Measurements from ENCODE around the gene OR5AU1. TPM values are rescaled to one million over a fixed set of nuclear protein-coding genes. Genes with fewer than 3 reads are reported as not detected.

Gene OR5AU1
- total and polyA plus RNA-seq, 2 experiments from 2014 or later = not detected

GRCh38 chr14:21107283-21107800 is 48.5 kb downstream of the OR5AU1 start:
- peak in 1 of 2 donors; percentile 25 for DNase-seq (ENCODE audit: low read depth in 1 of 2, low spot score in 1 of 2)
- Histone ChIP-seq H3K27me3 (no peaks in the 10 kb centered on the region), H3K27ac (no peak overlapping the region), H3K4me1 (ENCODE audit: low read depth) (peaks cover 18% of the 10 kb centered on the region), H3K9me3 (ENCODE audit: low read depth) (no peaks in the 10 kb centered on the region), H3K36me3 (no peaks in the 10 kb centered on the region), H3K4me3 (no peak overlapping the region)
- TF ChIP-seq CTCF (IDR thresholded peaks at IDR 0.05; ENCODE audit: low read depth, low read length) = no peak

- H3K4me1 ChIP-seq (ENCODE audit: low read depth) = peaks cover 23% of the 10 kb centered on the region
- no peak overlapping the region for H3K4me3 ChIP-seq
- no peaks in the 10 kb centered on the region for H3K27me3 ChIP-seq
- no peaks in the 10 kb centered on the region for H3K36me3 ChIP-seq
- H3K9me3 ChIP-seq (ENCODE audit: low read depth) = no peaks in the 10 kb centered on the region
- TF ChIP-seq CTCF (IDR thresholded peaks at IDR 0.05; ENCODE audit: low read depth, low read length) = peak; percentile 95
- peak; percentile 82 to 84 for DNase-seq (ENCODE audit: low read depth in 1 of 2, low spot score in 1 of 2)
- no peak overlapping the region for H3K27ac ChIP-seq
These were observed 49.2 kb downstream of the OR5AU1 start for GRCh38 chr14:21106498-21107282.

GRCh38 chr14:21106176-21106497 is 49.7 kb downstream of the OR5AU1 start:
- TF ChIP-seq CTCF (IDR thresholded peaks at IDR 0.05; ENCODE audit: low read depth, low read length) = no peak
- Histone ChIP-seq H3K4me3 (no peak overlapping the region), H3K9me3 (ENCODE audit: low read depth) (no peaks in the 10 kb centered on the region), H3K27me3 (no peaks in the 10 kb centered on the region), H3K36me3 (no peaks in the 10 kb centered on the region), H3K4me1 (ENCODE audit: low read depth) (peaks cover 23% of the 10 kb centered on the region), H3K27ac (no peak overlapping the region)
- DNase-seq (ENCODE audit: low read depth in 1 of 2, low spot score in 1 of 2) = peak in 1 of 2 donors; percentile 76

GRCh38 chr14:21105095-21105494 is 50.8 kb downstream of the OR5AU1 start:
- Histone ChIP-seq H3K27me3 (no peaks in the 10 kb centered on the region), H3K4me3 (no peak overlapping the region), H3K27ac (peak overlapping the region; percentile 99), H3K4me1 (ENCODE audit: low read depth) (peaks cover 23% of the 10 kb centered on the region), H3K9me3 (ENCODE audit: low read depth) (no peaks in the 10 kb centered on the region), H3K36me3 (no peaks in the 10 kb centered on the region)
- no peak for DNase-seq (ENCODE audit: low read depth in 1 of 2, low spot score in 1 of 2)
- no peak for TF ChIP-seq CTCF (IDR thresholded peaks at IDR 0.05; ENCODE audit: low read depth, low read length)

Other genes with a start within 250 kb of the OR5AU1 start
- not detected in 2 replicates for gene RNASE2, start 200.6 kb downstream of the OR5AU1 start, total RNA-seq
- gene RNASE2, start 200.6 kb downstream of the OR5AU1 start, polyA plus RNA-seq = not detected in 2 replicates
- 152 and 172 TPM in 2 replicates for gene METTL17, start 166.1 kb downstream of the OR5AU1 start, total RNA-seq
- 122 and 127 TPM in 2 replicates for gene METTL17, start 166.1 kb downstream of the OR5AU1 start, polyA plus RNA-seq
- 0.14 TPM in 1 of 2 replicates, not detected in the other for gene SLC39A2, start 156.8 kb downstream of the OR5AU1 start, total RNA-seq
- not detected in 2 replicates for gene SLC39A2, start 156.8 kb downstream of the OR5AU1 start, polyA plus RNA-seq
- 218 and 234 TPM in 2 replicates for gene NDRG2, start 131.0 kb downstream of the OR5AU1 start, total RNA-seq
- gene NDRG2, start 131.0 kb downstream of the OR5AU1 start, polyA plus RNA-seq = 386 and 423 TPM in 2 replicates
- gene TPPP2, start 125.8 kb downstream of the OR5AU1 start, total RNA-seq = 0.92 TPM in 1 of 2 replicates, not detected in the other
- 0.39 and 1.9 TPM in 2 replicates for gene TPPP2, start 125.8 kb downstream of the OR5AU1 start, polyA plus RNA-seq
- not detected in 2 replicates for gene RNASE13, start 121.3 kb downstream of the OR5AU1 start, total RNA-seq
- 0.84 TPM in 1 of 2 replicates, not detected in the other for gene RNASE13, start 121.3 kb downstream of the OR5AU1 start, polyA plus RNA-seq
- not detected in 2 replicates for gene RNASE7, start 113.7 kb downstream of the OR5AU1 start, total RNA-seq
- gene RNASE7, start 113.7 kb downstream of the OR5AU1 start, polyA plus RNA-seq = not detected in 2 replicates
- gene RNASE8, start 98.2 kb downstream of the OR5AU1 start, total RNA-seq = not detected in 2 replicates
- not detected in 2 replicates for gene RNASE8, start 98.2 kb downstream of the OR5AU1 start, polyA plus RNA-seq
- gene ARHGEF40, start 85.8 kb downstream of the OR5AU1 start, total RNA-seq = 32.9 and 41.7 TPM in 2 replicates
- gene ARHGEF40, start 85.8 kb downstream of the OR5AU1 start, polyA plus RNA-seq = 26.4 and 31.6 TPM in 2 replicates
- 143 and 154 TPM in 2 replicates for gene ZNF219, start 57.4 kb downstream of the OR5AU1 start, total RNA-seq
- 49.5 and 77.0 TPM in 2 replicates for gene ZNF219, start 57.4 kb downstream of the OR5AU1 start, polyA plus RNA-seq
- 0.46 and 1.2 TPM in 2 replicates for gene TMEM253, start 55.0 kb downstream of the OR5AU1 start, total RNA-seq
- 1.3 and 2.4 TPM in 2 replicates for gene TMEM253, start 55.0 kb downstream of the OR5AU1 start, polyA plus RNA-seq
- gene HNRNPC, start 113.4 kb upstream of the OR5AU1 start, total RNA-seq = 564 and 928 TPM in 2 replicates
- 650 and 986 TPM in 2 replicates for gene HNRNPC, start 113.4 kb upstream of the OR5AU1 start, polyA plus RNA-seq
- 0.14 TPM in 1 of 2 replicates, not detected in the other for gene RPGRIP1, start 124.0 kb upstream of the OR5AU1 start, total RNA-seq
- gene RPGRIP1, start 124.0 kb upstream of the OR5AU1 start, polyA plus RNA-seq = 0.31 TPM in 1 of 2 replicates, not detected in the other
- 42.5 and 61.2 TPM in 2 replicates for gene SUPT16H, start 228.0 kb upstream of the OR5AU1 start, total RNA-seq
- gene SUPT16H, start 228.0 kb upstream of the OR5AU1 start, polyA plus RNA-seq = 61.7 and 86.0 TPM in 2 replicates

Measured in cardiac muscle cell (in vitro differentiated cells and primary cell).